PC-3 (cell line): ENCODE data around the gene CSH1. TPM values are rescaled to one million over a fixed set of nuclear protein-coding genes. Genes with fewer than 3 reads are reported as not detected.
"Not testable (repeated sequence)": the region's sequence is repeated elsewhere in the genome, so short reads cannot be mapped to it uniquely, and the experiment has no call there.

Experiments used
- ATAC-seq: fragments of 200-7000 bp; cut with Tn5 transposase; 2 replicates; pipeline ENCODE4 v1.9.1; 2020; ENCODE audit warnings: mild to moderate bottlenecking, moderate library complexity
- BruUV-seq: library from RNA; stranded (reverse); fragments of 400-500 nt; replicated peaks from 2 replicates; lab custom pipeline; 2021; lab: Mats Ljungman, UMichigan
- CTCF ChIA-PET: fragments of 300-600 bp; sonication (Branson Sonifier 250); formaldehyde crosslinking; loops from one replicate; lab custom pipeline; 2022; ENCODE audit warnings: antibody characterized with exemption; lab: Charles Lee
- POLR2A ChIA-PET: fragments of 300-600 bp; sonication (Branson Sonifier 250); formaldehyde crosslinking; loops from one replicate; lab custom pipeline; 2022; ENCODE audit warnings: antibody characterized with exemption; ENCODE audit not compliant: unreplicated experiment; lab: Charles Lee
- DNase-seq: peaks from one replicate; pipeline ENCODE4 v3.0.0-alpha.2; 2015
- H2AFZ ChIP-seq: fragments of 300-600 bp; sonication (generic); 2 replicates; pipeline ENCODE4 v1.6.0; 2016; ENCODE audit warnings: antibody characterized with exemption, low read length
- H3F3A ChIP-seq: fragments of 300-600 bp; sonication (generic); one replicate; pipeline ENCODE4 v1.6.0; 2017; ENCODE audit warnings: antibody characterized with exemption, low read length, control low read depth, mild to moderate bottlenecking; ENCODE audit not compliant: unreplicated experiment
- H3K27ac ChIP-seq: fragments of 300-600 bp; sonication (generic); 2 replicates; pipeline ENCODE4 v1.5.1; 2016; ENCODE audit warnings: mild to moderate bottlenecking, low read length
- H3K27me3 ChIP-seq: fragments of 300-600 bp; sonication (generic); 2 replicates; pipeline ENCODE4 v1.6.1; 2016; ENCODE audit warnings: low read length, mixed read lengths
- H3K36me3 ChIP-seq: fragments of 300-600 bp; sonication (generic); 2 replicates; pipeline ENCODE4 v1.6.1; 2016; ENCODE audit warnings: low read depth, mixed run types, low read length, mixed read lengths
- H3K4me1 ChIP-seq: fragments of 300-600 bp; sonication (generic); 2 replicates; pipeline ENCODE4 v1.5.1; 2016; ENCODE audit warnings: low read length; ENCODE audit not compliant: insufficient read depth
- H3K4me2 ChIP-seq: fragments of 300-600 bp; sonication (generic); 2 replicates; pipeline ENCODE4 v1.6.0; 2016; ENCODE audit warnings: low read length
- H3K4me3 ChIP-seq: fragments of 300-600 bp; sonication (generic); 2 replicates; pipeline ENCODE4 v1.5.1; 2016; ENCODE audit warnings: mild to moderate bottlenecking, low read length, mixed read lengths
- H3K79me2 ChIP-seq: fragments of 300-600 bp; sonication (generic); 2 replicates; pipeline ENCODE4 v1.6.1; 2017; ENCODE audit warnings: low read length, mixed read lengths
- H3K9ac ChIP-seq: fragments of 300-600 bp; sonication (generic); 2 replicates; pipeline ENCODE4 v1.6.0; 2016; ENCODE audit warnings: mild to moderate bottlenecking, low read length
- H3K9me2 ChIP-seq: fragments of 300-600 bp; sonication (generic); replicated peaks from 2 replicates; pipeline ENCODE4 v1.6.1; 2016; ENCODE audit warnings: mixed run types, low read length, mixed read lengths
- H3K9me3 ChIP-seq: fragments of 300-600 bp; sonication (generic); 2 replicates; pipeline ENCODE4 v1.6.1; 2016; ENCODE audit warnings: low read length, mixed read lengths
- H4K20me1 ChIP-seq: fragments of 300-600 bp; sonication (generic); 2 replicates; pipeline ENCODE4 v1.6.1; 2016; ENCODE audit warnings: low read length, mixed read lengths
- EZH2phosphoT487 ChIP-seq: fragments of 300-600 bp; sonication (generic); IDR thresholded peaks from 2 replicates; pipeline ENCODE4 v1.6.1; 2018; ENCODE audit warnings: mild to moderate bottlenecking, antibody characterized with exemption, low read length, borderline replicate concordance
- intact Hi-C: fragments of 100-400 bp; cut with micrococcal nuclease; formaldehyde crosslinking; loops from 2 replicates; pipeline ENCODE4 v1.9.0; 2023
- total RNA-seq: library from RNA; depleted of rRNA; stranded (reverse); fragments of >200 nt; gene quantifications from 2 replicates; pipeline ENCODE4 v1.2.3, GENCODE V29; 2014

Gene CSH1
- total RNA-seq, 1 experiment from 2014 or later = not detected

- H3K9me2 ChIP-seq = no peaks in the 10 kb centered on the region
- no peak for ATAC-seq
Measured at GRCh38 chr17:63925615-63926014, 29.2 kb upstream of the CSH1 start.

DNA sequence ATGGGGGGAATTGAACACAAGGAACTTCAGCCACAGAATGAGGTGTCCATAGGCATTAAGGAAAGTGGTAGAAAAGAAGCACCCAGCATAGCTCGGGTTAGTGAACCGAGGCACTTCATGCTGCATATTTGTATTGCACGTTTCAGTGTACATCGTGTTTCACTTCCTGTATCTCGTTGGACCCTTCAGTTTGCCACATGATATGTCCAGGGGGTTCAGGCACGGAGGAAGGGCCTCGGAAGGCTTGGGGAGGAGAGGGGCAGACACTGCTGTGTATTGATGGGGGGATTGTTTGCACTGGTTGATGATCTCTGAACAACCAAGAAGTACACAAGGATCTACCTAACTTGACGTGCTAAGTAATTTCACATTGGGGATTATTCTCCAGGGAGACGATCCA, 26.0 kb upstream of the CSH1 start:
- H3K9me2 ChIP-seq, ATAC-seq, CTCF ChIA-PET, H4K20me1 ChIP-seq, BruUV-seq, intact Hi-C loops, H3K9me3 ChIP-seq, H3K4me3 ChIP-seq, H3K4me1 ChIP-seq, H3K9ac ChIP-seq, H2AFZ ChIP-seq, H3K36me3 ChIP-seq, H3K27ac ChIP-seq, H3K4me2 ChIP-seq, DNase-seq, H3K27me3 ChIP-seq, H3K79me2 ChIP-seq, H3F3A ChIP-seq, POLR2A ChIA-PET: not testable (repeated sequence)

More at GRCh38 chr17:63925615-63926014, 29.2 kb upstream of the CSH1 start:
- no peak overlapping the region for H3K4me2 ChIP-seq
- intact Hi-C loops = no loop called here
- no peaks in the 10 kb centered on the region for H3K79me2 ChIP-seq
- H3K9me3 ChIP-seq = no peaks in the 10 kb centered on the region
- H2AFZ ChIP-seq = no peak overlapping the region
- no peaks in the 10 kb centered on the region for H3F3A ChIP-seq
- H3K4me1 ChIP-seq = no peaks in the 10 kb centered on the region
- DNase-seq = no peak
- H3K4me3 ChIP-seq = no peak overlapping the region
- POLR2A ChIA-PET = no interaction called here
- no peak overlapping the region for H3K9ac ChIP-seq
- H3K27me3 ChIP-seq = no peaks in the 10 kb centered on the region
- no peaks in the 10 kb centered on the region for H3K36me3 ChIP-seq
- BruUV-seq = no TSS peak
- CTCF ChIA-PET = no interaction called here
- H4K20me1 ChIP-seq = no peaks in the 10 kb centered on the region
- TF ChIP-seq EZH2phosphoT487 = no peak
- no peak overlapping the region for H3K27ac ChIP-seq

DNA sequence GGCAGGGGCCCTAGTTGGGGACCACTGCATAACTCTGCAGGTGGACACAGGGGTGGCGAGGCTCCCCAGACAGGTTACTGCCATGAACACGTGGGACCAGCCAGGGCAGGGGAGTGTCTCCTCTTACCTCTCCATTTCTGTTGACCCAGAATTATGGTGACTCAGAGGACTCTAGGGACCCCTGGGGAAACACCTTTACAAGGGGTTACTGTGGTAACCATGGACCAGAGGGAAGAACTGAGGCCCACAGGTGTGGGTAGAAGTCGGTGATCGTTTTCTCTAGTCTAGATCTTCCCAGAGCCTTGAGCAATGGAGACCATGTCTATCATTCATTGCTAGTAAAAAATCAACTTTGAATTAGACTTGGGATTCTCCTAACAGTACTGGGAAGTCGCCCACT, 24.4 kb upstream of the CSH1 start:
- ATAC-seq, H3K36me3 ChIP-seq, BruUV-seq, H4K20me1 ChIP-seq, intact Hi-C loops, H3K4me1 ChIP-seq, H2AFZ ChIP-seq, H3K4me3 ChIP-seq, H3K9me2 ChIP-seq, H3K27me3 ChIP-seq, H3K9me3 ChIP-seq, DNase-seq, H3K79me2 ChIP-seq, H3K27ac ChIP-seq, H3F3A ChIP-seq, H3K9ac ChIP-seq, H3K4me2 ChIP-seq, POLR2A ChIA-PET: not testable (repeated sequence)
- CTCF ChIA-PET = interaction anchor here (3.2 kb wide), 1 partner anchor 30 kb away, joined by 22 read pairs; no protein-coding TSS in a partner anchor

- H3K27ac ChIP-seq, POLR2A ChIA-PET, H3K9me2 ChIP-seq, H4K20me1 ChIP-seq, ATAC-seq, H2AFZ ChIP-seq, H3K4me3 ChIP-seq, H3F3A ChIP-seq, H3K36me3 ChIP-seq, H3K9me3 ChIP-seq, BruUV-seq, H3K9ac ChIP-seq, H3K4me1 ChIP-seq, DNase-seq, H3K79me2 ChIP-seq, intact Hi-C loops, H3K4me2 ChIP-seq: not testable (repeated sequence)
- CTCF ChIA-PET = interaction anchor here (0.6 to 3.2 kb wide), 11 partner anchors 10 to 213 kb away, joined by 3 to 33 read pairs (median 4); no protein-coding TSS in a partner anchor
- H3K27me3 ChIP-seq = peaks cover 14% of the 10 kb centered on the region; the same call in 1 of the 2 replicates
Measured at GRCh38 chr17:63920050-63920449, 23.7 kb upstream of the CSH1 start.
